PC-3 (cell line): ENCODE data around the gene NRL.

Experiments used
- CTCF ChIP-seq: fragments of 300-600 bp; sonication (generic); conservative IDR thresholded peaks from 2 replicates; pipeline ENCODE4 v1.5.1; 2017; ENCODE audit warnings: antibody characterized with exemption, low read depth, mild to moderate bottlenecking, low read length
- EZH2 ChIP-seq: fragments of 300-600 bp; sonication (generic); IDR thresholded peaks from one replicate; pipeline ENCODE4 v1.6.1; 2017; ENCODE audit warnings: antibody characterized with exemption, mild to moderate bottlenecking, low read length; ENCODE audit not compliant: unreplicated experiment
- EZH2phosphoT487 ChIP-seq: fragments of 300-600 bp; sonication (generic); IDR thresholded peaks from 2 replicates; pipeline ENCODE4 v1.6.1; 2018; ENCODE audit warnings: mild to moderate bottlenecking, antibody characterized with exemption, low read length, borderline replicate concordance

GRCh38 chr14:24068711-24069410 lies 45.9 kb downstream of the NRL start:
- TF ChIP-seq CTCF (no peak), EZH2 (no peak), EZH2phosphoT487 (no peak)
